Breast epithelium (tissue), 3 donors: Measurements from ENCODE around the gene ADAMTS2.

Source experiments
- POLR2AphosphoS5 ChIP-seq, 3 donors: sonication (generic); formaldehyde crosslinking; IDR thresholded peaks; one replicate each; pipeline ENCODE4 v1.6.1; 2017; ENCODE audit warnings: antibody characterized with exemption in 3 of 3
- TF ChIP-seq, protein P1 (sequence below), 3 donors: fragments of 450-650 bp; IDR thresholded peaks; one replicate each; pipeline ENCODE4 v1.5.1; 2016 to 2017; ENCODE audit warnings: antibody characterized with exemption in 3 of 3, mild to moderate bottlenecking in 3 of 3, moderate library complexity in 3 of 3

DNA sequence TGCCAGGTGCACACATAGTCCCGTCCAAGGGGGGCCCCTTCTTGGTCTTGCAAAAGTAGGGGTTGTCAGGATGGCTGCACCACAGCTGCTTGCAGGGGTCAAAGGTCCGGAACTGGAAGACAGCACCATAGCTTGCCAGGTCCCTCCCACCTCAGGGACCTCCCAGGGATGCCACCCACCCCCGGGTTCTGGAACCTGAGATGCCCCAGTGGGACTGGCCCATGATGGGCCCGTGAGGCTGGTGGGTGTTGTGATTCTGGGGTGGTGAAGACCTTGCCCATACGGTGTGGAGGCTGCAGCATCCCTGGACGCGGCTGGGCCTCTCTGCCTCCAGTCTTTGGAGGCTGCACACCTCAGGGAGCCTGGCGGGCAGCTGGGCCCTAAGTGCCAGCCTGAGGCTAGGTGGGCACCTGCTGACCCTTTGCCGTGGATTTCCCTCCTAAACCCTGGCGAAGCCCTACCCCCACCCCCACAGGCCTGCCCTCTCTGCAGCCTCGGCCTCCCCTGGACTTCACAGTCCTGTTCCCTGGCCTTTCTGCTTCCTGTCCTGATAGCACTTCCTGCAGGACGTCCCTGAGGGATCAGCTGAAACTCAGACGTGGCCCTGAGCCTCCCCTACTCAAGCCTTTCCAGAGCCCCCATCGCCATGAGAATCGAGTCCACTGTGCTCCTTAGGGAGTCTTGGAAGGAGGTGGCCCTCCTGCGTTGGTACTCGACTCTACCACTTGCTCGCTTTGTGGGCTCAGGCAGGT is 192.9 kb downstream of the ADAMTS2 start:
- no peak for TF ChIP-seq POLR2AphosphoS5 (IDR thresholded peaks at IDR 0.05)
- TF ChIP-seq, protein P1, sequence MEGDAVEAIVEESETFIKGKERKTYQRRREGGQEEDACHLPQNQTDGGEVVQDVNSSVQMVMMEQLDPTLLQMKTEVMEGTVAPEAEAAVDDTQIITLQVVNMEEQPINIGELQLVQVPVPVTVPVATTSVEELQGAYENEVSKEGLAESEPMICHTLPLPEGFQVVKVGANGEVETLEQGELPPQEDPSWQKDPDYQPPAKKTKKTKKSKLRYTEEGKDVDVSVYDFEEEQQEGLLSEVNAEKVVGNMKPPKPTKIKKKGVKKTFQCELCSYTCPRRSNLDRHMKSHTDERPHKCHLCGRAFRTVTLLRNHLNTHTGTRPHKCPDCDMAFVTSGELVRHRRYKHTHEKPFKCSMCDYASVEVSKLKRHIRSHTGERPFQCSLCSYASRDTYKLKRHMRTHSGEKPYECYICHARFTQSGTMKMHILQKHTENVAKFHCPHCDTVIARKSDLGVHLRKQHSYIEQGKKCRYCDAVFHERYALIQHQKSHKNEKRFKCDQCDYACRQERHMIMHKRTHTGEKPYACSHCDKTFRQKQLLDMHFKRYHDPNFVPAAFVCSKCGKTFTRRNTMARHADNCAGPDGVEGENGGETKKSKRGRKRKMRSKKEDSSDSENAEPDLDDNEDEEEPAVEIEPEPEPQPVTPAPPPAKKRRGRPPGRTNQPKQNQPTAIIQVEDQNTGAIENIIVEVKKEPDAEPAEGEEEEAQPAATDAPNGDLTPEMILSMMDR (IDR thresholded peaks at IDR 0.05), result no peak
